Measurements from ENCODE around the gene NFKB1.
"Not testable (repeated sequence)": the region's sequence is repeated elsewhere in the genome, so short reads cannot be mapped to it uniquely, and the experiment has no call there.

NFKB1 gene

GRCh38 chr4:102570211-102570610, 69.1 kb downstream of the NFKB1 start:
- DNase-seq: not testable (repeated sequence)

- no peak for DNase-seq
Measured at GRCh38 chr4:102572452-102572851, 71.3 kb downstream of the NFKB1 start.

GRCh38 chr4:102574317-102574716, 73.2 kb downstream of the NFKB1 start:
- peak in 1 of 6 experiments; percentile 17 for DNase-seq

- DNase-seq: no peak
Measured at GRCh38 chr4:102575369-102576129, 74.4 kb downstream of the NFKB1 start.

- DNase-seq: no peak
Measured at GRCh38 chr4:102578270-102578669, 77.1 kb downstream of the NFKB1 start.

GRCh38 chr4:102578819-102579218, 77.7 kb downstream of the NFKB1 start:
- DNase-seq: no peak

GRCh38 chr4:102579794-102580462, 78.8 kb downstream of the NFKB1 start:
- no peak for DNase-seq

- no peak for DNase-seq
Measured at GRCh38 chr4:102580463-102580842, 79.3 kb downstream of the NFKB1 start.

GRCh38 chr4:102584091-102584490, 82.9 kb downstream of the NFKB1 start:
- DNase-seq: no peak

GRCh38 chr4:102585329-102585728, 84.2 kb downstream of the NFKB1 start:
- DNase-seq: no peak

- no peak for DNase-seq
Measured at GRCh38 chr4:102586002-102586643, 85.0 kb downstream of the NFKB1 start.

- DNase-seq: peak in 5 of 6 experiments; percentile 2 to 32 (median 9)
Measured at GRCh38 chr4:102586644-102587021, 85.5 kb downstream of the NFKB1 start.

- DNase-seq: no peak
Measured at GRCh38 chr4:102589743-102590142, 88.6 kb downstream of the NFKB1 start.

- no peak for DNase-seq
Measured at GRCh38 chr4:102592256-102592655, 91.1 kb downstream of the NFKB1 start.

- DNase-seq: no peak
Measured at GRCh38 chr4:102593147-102593546, 92.0 kb downstream of the NFKB1 start.

- DNase-seq: no peak
Measured at GRCh38 chr4:102594000-102594399, 92.8 kb downstream of the NFKB1 start.

- DNase-seq: no peak
Measured at GRCh38 chr4:102596532-102596931, 95.4 kb downstream of the NFKB1 start.

GRCh38 chr4:102598086-102598761, 97.1 kb downstream of the NFKB1 start:
- DNase-seq: peak in 3 of 6 experiments; percentile 78 to 83 (median 81)

- no peak for DNase-seq
Measured at GRCh38 chr4:102598762-102599374, 97.7 kb downstream of the NFKB1 start.

- DNase-seq: no peak
Measured at GRCh38 chr4:102599455-102599854, 98.3 kb downstream of the NFKB1 start.

- DNase-seq: no peak
Measured at GRCh38 chr4:102599886-102600285, 98.7 kb downstream of the NFKB1 start.

- DNase-seq: no peak
Measured at GRCh38 chr4:102600689-102601088, 99.5 kb downstream of the NFKB1 start.

Measured in stimulated activated naive CD4-positive, alpha-beta T cell (primary cell).